DLD1 (cell line): Measurements from ENCODE around the gene TRDN.

Source experiments
- in situ Hi-C: cut with HindIII; loops from 2 replicates; pipeline ENCODE4 v1.10.0; 2017; ENCODE audit warnings: low sequenced_read_pairs

The TRDN gene

DNA sequence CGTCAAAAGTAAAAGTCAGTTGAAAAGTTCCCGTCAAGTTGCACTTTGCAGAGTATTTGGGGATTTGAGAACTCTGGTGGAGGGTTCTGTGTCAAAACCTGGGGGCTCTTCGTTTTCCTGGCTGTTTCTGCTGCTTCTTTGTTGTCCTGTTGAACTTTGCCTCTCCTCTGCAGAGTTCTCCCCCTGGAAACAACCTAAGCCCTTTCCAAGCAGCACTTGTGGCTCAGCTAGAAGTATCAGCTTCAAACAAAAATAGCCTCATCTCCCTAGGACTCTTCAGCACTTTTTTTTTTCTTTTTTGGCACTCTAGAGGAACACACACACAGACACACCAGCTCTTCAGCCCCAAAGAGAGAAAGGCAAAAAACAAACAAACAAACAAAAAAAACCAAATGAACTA lies at the start of gene TRDN:
TSS of gene TRDN (minus strand) at position 169 of the 400 bp plus-strand sequence. CDS start 175 bp downstream, outside the sequence.
- in situ Hi-C loops, result no loop called here

GRCh38 chr6:123681957-123682462 lies 45.3 kb upstream of the TRDN start:
- in situ Hi-C loops, result no loop called here

DNA sequence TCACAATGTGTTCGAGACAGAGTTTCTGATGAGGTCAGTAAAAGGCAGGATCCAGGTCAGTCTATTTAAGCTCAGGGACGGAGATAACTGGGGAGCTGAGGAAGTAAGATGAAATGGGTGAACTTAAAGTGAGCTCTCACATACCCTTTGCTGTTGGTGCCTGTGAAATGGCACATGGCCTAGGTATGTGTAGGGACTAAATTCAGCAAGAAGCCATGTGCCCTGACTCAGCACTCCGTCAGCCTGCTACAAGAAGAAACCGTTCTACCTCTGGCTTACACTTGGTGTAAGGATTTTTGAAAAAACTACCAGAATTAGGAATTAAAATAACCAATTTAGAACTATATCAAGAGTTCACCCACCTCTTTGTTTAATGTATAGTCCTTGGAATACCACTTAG lies 41.1 kb upstream of the TRDN start:
- in situ Hi-C loops, result no loop called here

GRCh38 chr6:123676793-123677192 lies 40.0 kb upstream of the TRDN start:
- in situ Hi-C loops, result no loop called here

DNA sequence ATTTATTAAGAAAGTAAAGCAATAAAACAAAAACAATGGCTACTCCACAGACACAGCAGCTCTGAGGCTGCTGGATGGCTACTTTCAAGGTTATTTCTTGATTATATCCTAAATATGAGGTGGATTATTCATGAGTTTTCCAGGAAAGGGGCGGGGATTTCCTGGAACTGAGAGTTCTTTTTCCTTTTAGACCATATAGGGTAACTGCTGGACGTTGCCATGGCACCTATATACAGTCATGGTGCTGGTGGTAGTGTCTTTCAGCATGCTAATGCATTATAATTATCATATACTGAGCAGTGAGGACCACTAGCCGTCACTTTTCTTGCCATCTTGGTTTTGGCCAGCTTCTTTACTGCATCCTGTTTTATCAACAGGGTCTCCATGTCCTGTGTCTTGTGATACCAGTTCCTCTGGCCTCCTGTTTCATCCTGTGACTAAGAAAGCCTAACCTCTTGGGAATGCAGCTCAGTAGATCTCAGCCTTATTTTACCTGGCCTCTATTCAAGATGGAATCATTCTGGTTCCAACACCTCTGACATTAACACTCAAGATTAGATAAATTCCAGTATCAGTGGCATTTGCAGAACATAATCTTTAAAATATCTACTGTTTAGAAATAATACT lies 32.3 kb upstream of the TRDN start:
- in situ Hi-C loops, result no loop called here

- in situ Hi-C loops, result no loop called here
These were observed 31.3 kb upstream of the TRDN start for GRCh38 chr6:123668063-123668462.

DNA sequence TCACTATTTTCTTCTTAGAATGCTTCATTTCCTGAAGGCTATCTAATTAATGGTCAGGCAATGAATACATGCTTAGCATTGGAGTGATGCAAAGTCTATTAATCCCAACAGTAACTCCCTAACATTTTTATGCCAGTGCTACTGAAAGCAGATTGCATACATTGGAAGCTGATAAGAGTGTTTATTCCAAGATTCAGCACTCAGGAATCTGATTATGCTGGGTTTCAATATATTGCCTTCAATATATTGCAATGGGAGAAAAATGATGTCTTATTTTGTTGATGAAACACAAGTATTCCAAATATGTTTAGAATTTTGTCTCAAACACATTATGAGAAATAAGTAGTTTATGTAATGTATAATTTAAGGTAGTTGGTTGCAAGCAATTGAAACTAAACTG lies 26.7 kb upstream of the TRDN start:
- in situ Hi-C loops, result no loop called here

GRCh38 chr6:123662757-123663156 lies 26.0 kb upstream of the TRDN start:
- in situ Hi-C loops, result no loop called here

DNA sequence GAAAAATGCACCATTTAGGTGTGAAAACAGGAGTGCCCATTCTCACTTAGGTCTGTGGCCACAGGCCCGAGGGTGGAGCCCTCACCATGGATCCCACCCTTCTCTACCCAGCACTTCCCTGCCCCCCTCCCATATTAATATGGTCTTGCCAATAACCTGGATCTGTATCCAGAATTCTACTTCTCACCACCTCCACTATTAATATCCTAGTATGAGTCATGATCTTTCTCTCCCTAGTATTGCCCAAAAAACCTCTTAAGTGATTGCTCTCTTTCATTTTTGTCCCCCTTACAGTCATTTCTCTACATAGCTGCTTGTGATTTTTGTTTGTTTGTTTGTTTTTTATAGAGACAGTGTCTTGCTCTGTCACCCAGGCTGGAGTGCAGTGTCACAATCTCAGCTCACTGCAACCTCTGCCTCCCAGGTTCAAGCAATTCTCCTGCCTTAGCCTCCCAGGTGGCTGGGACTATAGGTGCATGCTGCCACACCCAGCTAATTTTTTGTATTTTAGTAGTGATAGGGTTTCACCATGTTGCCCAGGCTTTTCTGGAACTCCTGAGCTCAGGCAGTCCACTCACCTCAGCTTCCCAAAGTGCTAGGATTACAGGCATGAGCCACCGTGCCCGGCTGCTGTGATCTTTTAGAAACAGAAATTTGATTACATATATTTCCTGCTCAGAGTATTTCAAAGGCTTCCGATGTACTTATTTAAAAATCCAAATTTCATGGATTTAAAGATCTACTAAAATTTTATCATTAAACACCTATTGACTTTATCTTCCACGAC lies 24.5 kb upstream of the TRDN start:
- in situ Hi-C loops, result no loop called here

- in situ Hi-C loops, result no loop called here
These were observed 23.4 kb upstream of the TRDN start for GRCh38 chr6:123659960-123660748.

DNA sequence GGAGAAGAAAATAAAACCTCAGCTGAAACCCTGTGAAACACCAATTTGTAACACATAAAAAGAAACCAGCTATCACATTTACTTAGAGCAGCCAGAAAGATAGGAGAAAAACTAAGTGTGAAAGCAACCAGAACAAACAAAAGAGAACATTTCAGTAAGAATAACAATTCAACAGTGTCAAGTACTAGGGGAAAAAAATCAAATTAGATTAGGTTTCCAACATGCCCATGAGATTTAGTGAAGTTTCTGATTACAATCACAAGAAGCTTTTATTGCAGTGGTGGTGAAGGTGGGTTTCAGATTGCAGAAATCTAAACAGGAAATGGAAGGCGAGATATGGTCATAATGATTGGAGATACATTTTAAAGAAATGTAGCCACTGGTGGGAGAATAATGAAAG lies 22.1 kb upstream of the TRDN start:
- in situ Hi-C loops, result no loop called here

- in situ Hi-C loops, result no loop called here
These were observed 19.0 kb upstream of the TRDN start for GRCh38 chr6:123655521-123656306.

GRCh38 chr6:123648723-123649122 lies 12.0 kb upstream of the TRDN start:
- in situ Hi-C loops, result no loop called here

- in situ Hi-C loops, result no loop called here
These were observed 11.3 kb upstream of the TRDN start for GRCh38 chr6:123648020-123648580.

- in situ Hi-C loops, result no loop called here
These were observed 4.7 kb upstream of the TRDN start for GRCh38 chr6:123641497-123641896.

DNA sequence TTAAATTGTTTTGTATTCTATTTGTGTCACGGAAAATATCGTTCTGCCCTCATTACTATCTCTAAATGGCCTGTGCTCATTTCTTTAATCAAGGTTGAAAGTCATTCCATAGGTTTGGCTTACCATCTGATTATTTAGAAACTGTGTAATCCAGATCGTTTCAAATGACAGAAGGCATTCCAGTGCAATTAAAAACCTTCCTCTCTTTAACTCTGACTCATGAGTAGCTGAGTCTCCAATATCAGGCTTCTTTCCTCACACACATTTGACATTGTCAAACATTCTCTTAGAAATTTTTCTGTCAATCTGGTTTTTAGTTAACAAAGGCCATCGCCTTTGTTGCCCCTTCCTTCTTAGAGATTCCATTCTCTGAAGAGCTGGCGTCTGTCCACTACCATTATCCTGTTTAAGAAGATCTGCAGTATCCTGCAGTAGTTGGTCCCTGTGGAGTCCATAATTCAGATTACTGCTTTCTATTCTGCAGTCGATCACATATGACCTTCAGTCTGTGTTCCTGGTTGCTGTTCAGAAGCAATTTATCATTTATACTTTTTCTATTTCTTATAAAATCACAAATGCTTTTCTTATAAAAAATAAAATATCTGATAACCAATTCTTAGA lies 3.9 kb upstream of the TRDN start:
- in situ Hi-C loops, result no loop called here

DNA sequence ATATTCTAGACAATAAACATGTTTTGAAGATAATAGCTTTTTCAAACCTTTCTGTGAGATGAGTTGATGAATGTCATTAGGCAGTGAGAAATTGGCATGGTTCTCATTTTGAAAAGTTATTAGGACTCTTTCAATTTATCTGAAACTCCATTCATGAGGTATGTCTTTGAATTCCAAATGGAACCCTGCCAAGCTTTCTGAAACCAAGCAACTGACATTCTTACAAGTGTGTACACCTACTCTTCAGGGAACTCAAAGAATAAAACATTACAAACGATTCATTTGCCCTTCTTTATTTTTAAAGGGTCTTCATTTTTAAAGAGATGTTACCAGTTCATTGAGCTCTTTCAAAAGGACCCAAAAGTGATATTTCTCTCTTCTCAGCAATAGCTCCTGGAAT lies 2.1 kb upstream of the TRDN start:
- in situ Hi-C loops, result no loop called here

GRCh38 chr6:123636282-123636681 lies 468 bp downstream of the TRDN start:
- in situ Hi-C loops, result no loop called here

DNA sequence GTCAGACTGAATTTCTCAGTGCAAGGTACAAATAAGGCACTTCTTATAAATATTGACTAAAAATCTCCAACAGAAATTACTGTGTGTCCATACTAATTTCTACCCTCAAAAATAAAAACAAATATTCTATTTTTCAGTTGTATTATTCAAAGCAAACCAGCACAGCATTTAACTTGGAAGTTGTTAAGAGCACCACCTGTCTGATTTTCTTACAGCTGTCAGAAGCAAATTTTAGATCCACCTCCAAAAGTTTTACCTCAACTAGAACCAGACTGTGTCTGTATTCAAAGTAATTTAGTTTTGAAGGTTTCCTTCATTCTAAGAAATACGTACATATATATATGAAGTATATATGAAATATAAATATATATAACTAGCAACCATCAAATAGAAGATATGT lies 1.2 kb downstream of the TRDN start:
- in situ Hi-C loops, result no loop called here

DNA sequence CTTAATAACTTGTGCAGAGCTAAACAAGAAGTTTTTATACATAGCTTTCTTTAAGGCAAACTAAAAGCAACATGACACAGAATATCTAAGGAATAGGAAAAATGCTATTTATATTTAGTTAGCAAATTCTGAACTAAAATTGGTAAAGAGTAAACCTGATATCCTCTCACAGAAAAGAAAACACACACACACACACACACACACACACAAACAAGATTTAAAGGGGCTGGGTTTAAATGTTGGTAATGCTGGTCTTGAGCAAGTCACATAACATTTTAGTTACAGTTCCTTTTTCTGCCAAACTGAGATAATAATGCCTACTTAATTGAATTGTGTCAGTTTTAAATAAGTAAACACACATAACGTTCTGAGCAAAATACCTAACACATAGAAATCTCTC lies 1.6 kb downstream of the TRDN start:
- in situ Hi-C loops, result no loop called here
